GM19240 (cell line): ENCODE results near the gene KRT10.
A peak's percentile ranks its signal among the peaks of the same experiment; 100 is the strongest.
"Not testable (repeated sequence)": the region's sequence is repeated elsewhere in the genome, so short reads cannot be mapped to it uniquely, and the experiment has no call there.

Source experiments
- DNase-seq: peaks from one replicate; pipeline ENCODE4 v3.0.0; 2011; ENCODE audit warnings: low spot score; ENCODE audit not compliant: insufficient read length

The KRT10 gene

GRCh38 chr17:40833882-40834281 is 11.5 kb upstream of the KRT10 start:
- no peak for DNase-seq

GRCh38 chr17:40832840-40833239 is 10.4 kb upstream of the KRT10 start:
- DNase-seq, result no peak

- DNase-seq, result no peak
Observed at GRCh38 chr17:40830085-40830776, 7.8 kb upstream of the KRT10 start.

- no peak for DNase-seq
Observed at GRCh38 chr17:40828454-40829044, 6.1 kb upstream of the KRT10 start.

- DNase-seq, result no peak
Observed at GRCh38 chr17:40827746-40828453, 5.5 kb upstream of the KRT10 start.

GRCh38 chr17:40825599-40825998 is 3.2 kb upstream of the KRT10 start:
- no peak for DNase-seq

- no peak for DNase-seq
Observed at GRCh38 chr17:40824015-40824832, 1.8 kb upstream of the KRT10 start.

- no peak for DNase-seq
Observed at GRCh38 chr17:40821536-40821935, 878 bp downstream of the KRT10 start.

- no peak for DNase-seq
Observed at GRCh38 chr17:40820228-40820838, 2.1 kb downstream of the KRT10 start.

GRCh38 chr17:40819528-40820125 is 2.8 kb downstream of the KRT10 start:
- DNase-seq, result no peak

- peak; percentile 48 for DNase-seq
Observed at GRCh38 chr17:40818733-40819527, 3.5 kb downstream of the KRT10 start.

- DNase-seq, result no peak
Observed at GRCh38 chr17:40818343-40818732, 4.1 kb downstream of the KRT10 start.

GRCh38 chr17:40817103-40817682 is 5.2 kb downstream of the KRT10 start:
- DNase-seq, result no peak

GRCh38 chr17:40816569-40816968 is 5.8 kb downstream of the KRT10 start:
- no peak for DNase-seq

GRCh38 chr17:40815381-40815780 is 7.0 kb downstream of the KRT10 start:
- no peak for DNase-seq

- DNase-seq, result not testable (repeated sequence)
Observed at GRCh38 chr17:40814657-40815056, 7.8 kb downstream of the KRT10 start.

GRCh38 chr17:40813804-40814203 is 8.6 kb downstream of the KRT10 start:
- no peak for DNase-seq

- no peak for DNase-seq
Observed at GRCh38 chr17:40812639-40813038, 9.8 kb downstream of the KRT10 start.

GRCh38 chr17:40810494-40810893 is 11.9 kb downstream of the KRT10 start:
- no peak for DNase-seq
